Neural cell (in vitro differentiated cells): ENCODE data around the gene IGFL4. TPM values are rescaled to one million over a fixed set of nuclear protein-coding genes. Genes with fewer than 3 reads are reported as not detected.

Experiments used
- H2AFZ ChIP-seq: fragments of 200-600, 300-800 bp; sonication (generic), shearing (Covaris generic); 2 replicates; pipeline ENCODE4 v1.6.0; 2014; ENCODE audit warnings: low read depth, mild to moderate bottlenecking, antibody characterized with exemption, low read length, moderate library complexity
- H3F3A ChIP-seq: fragments of 200-600 bp; shearing (Covaris generic); 2 replicates; pipeline ENCODE4 v1.6.1; 2016; ENCODE audit warnings: mild to moderate bottlenecking, moderate library complexity, mixed read lengths, antibody characterized with exemption, low read length; ENCODE audit not compliant: insufficient read depth, poor library complexity, severe bottlenecking
- H3K27ac ChIP-seq: fragments of 200-600, 300-800 bp; sonication (generic), shearing (Covaris generic); 2 replicates; pipeline ENCODE4 v1.5.1; 2014; ENCODE audit warnings: mild to moderate bottlenecking, low read length, moderate library complexity
- H3K27me3 ChIP-seq: fragments of 300-800, 200-600 bp; sonication (generic), shearing (Covaris generic); 2 replicates; pipeline ENCODE4 v1.6.0; 2014; ENCODE audit warnings: mild to moderate bottlenecking, low read depth, low read length, moderate library complexity; ENCODE audit not compliant: insufficient read depth
- H3K36me3 ChIP-seq: fragments of 300-800, 200-600 bp; sonication (generic), shearing (Covaris generic); 2 replicates; pipeline ENCODE4 v1.5.1; 2014; ENCODE audit warnings: mild to moderate bottlenecking, antibody characterized with exemption, low read length, moderate library complexity; ENCODE audit not compliant: insufficient read depth
- H3K4me2 ChIP-seq: fragments of 300-800, 200-600 bp; sonication (generic), shearing (Covaris generic); 2 replicates; pipeline ENCODE4 v1.6.0; 2014; ENCODE audit warnings: mild to moderate bottlenecking, low read length
- H3K4me3 ChIP-seq: fragments of 300-800, 200-600 bp; sonication (generic), shearing (Covaris generic); 2 replicates; pipeline ENCODE4 v1.5.1; 2014; ENCODE audit warnings: mild to moderate bottlenecking, low read length, moderate library complexity
- H3K79me2 ChIP-seq: fragments of 200-600 bp; shearing (Covaris generic); replicated peaks from 2 replicates; pipeline ENCODE4 v1.6.0; 2014; ENCODE audit warnings: mild to moderate bottlenecking, low read length, moderate library complexity; ENCODE audit not compliant: insufficient read depth
- H3K9ac ChIP-seq: fragments of 300-800, 200-600 bp; sonication (generic), shearing (Covaris generic); 2 replicates; pipeline ENCODE4 v1.6.1; 2016; ENCODE audit warnings: mild to moderate bottlenecking, low read length, mixed read lengths
- H3K9me2 ChIP-seq: fragments of 200-600 bp; shearing (Covaris generic); 2 replicates; pipeline ENCODE4 v1.6.1; 2016; ENCODE audit warnings: mild to moderate bottlenecking, low read length, mixed read lengths; ENCODE audit not compliant: insufficient read depth
- H3K9me3 ChIP-seq: fragments of 200-600, 300-800 bp; sonication (generic), shearing (Covaris generic); 2 replicates; pipeline ENCODE4 v1.6.1; 2016; ENCODE audit warnings: mild to moderate bottlenecking, mixed run types, low read length, moderate library complexity, mixed read lengths
- H4K20me1 ChIP-seq: fragments of 200-600 bp; shearing (Covaris generic); 2 replicates; pipeline ENCODE4 v1.6.1; 2016; ENCODE audit warnings: mild to moderate bottlenecking, mixed run types; ENCODE audit not compliant: insufficient read depth
- EP300 ChIP-seq: fragments of 450-650 bp; conservative IDR thresholded peaks from 2 replicates; pipeline ENCODE4 v1.6.1; 2014; ENCODE audit warnings: antibody characterized with exemption, mild to moderate bottlenecking, moderate library complexity; ENCODE audit not compliant: poor library complexity, severe bottlenecking
- EZH2 ChIP-seq: fragments of 200-600, 300-800 bp; shearing (Covaris generic), sonication (generic); IDR thresholded peaks from 2 replicates; pipeline ENCODE4 v1.6.1; 2014; ENCODE audit warnings: antibody characterized with exemption, low read length, borderline replicate concordance, mild to moderate bottlenecking; ENCODE audit not compliant: insufficient read depth, poor library complexity, severe bottlenecking
- MXI1 ChIP-seq: fragments of 450-650 bp; conservative IDR thresholded peaks from 2 replicates; pipeline ENCODE4 v1.6.1; 2014; ENCODE audit warnings: antibody characterized with exemption, mild to moderate bottlenecking; ENCODE audit not compliant: poor library complexity, severe bottlenecking
- POLR2AphosphoS5 ChIP-seq: IDR thresholded peaks from 2 replicates; pipeline ENCODE4 v1.6.1; 2012
- RAD21 ChIP-seq: fragments of 450-650 bp; conservative IDR thresholded peaks from 2 replicates; pipeline ENCODE4 v1.6.1; 2014; ENCODE audit warnings: antibody characterized with exemption, mild to moderate bottlenecking, moderate library complexity
- SMC3 ChIP-seq: fragments of 450-650 bp; conservative IDR thresholded peaks from 2 replicates; pipeline ENCODE4 v1.6.1; 2014; ENCODE audit warnings: antibody characterized with exemption, mild to moderate bottlenecking, moderate library complexity; ENCODE audit not compliant: poor library complexity
- TAF1 ChIP-seq: IDR thresholded peaks from 2 replicates; pipeline ENCODE4 v1.6.1; 2012; ENCODE audit warnings: low read depth
- polyA plus RNA-seq: library from polyadenylated mRNA; depleted of rRNA; stranded (reverse); fragments of >200 nt; gene quantifications from 2 replicates; pipeline ENCODE4 v1.2.3, GENCODE V29; 2014
- TF ChIP-seq, protein P1 (sequence below): fragments of 450-650 bp; IDR thresholded peaks from 2 replicates; pipeline ENCODE4 v1.5.1; 2014; ENCODE audit warnings: antibody characterized with exemption, mild to moderate bottlenecking, moderate library complexity; ENCODE audit not compliant: poor library complexity, severe bottlenecking
- TF ChIP-seq, protein P2 (sequence below): IDR thresholded peaks from 2 replicates; pipeline ENCODE4 v1.6.1; 2012; ENCODE audit warnings: borderline replicate concordance

The IGFL4 gene
- polyA plus RNA-seq, 1 donor from 2014 or later, result 5.2 TPM

DNA sequence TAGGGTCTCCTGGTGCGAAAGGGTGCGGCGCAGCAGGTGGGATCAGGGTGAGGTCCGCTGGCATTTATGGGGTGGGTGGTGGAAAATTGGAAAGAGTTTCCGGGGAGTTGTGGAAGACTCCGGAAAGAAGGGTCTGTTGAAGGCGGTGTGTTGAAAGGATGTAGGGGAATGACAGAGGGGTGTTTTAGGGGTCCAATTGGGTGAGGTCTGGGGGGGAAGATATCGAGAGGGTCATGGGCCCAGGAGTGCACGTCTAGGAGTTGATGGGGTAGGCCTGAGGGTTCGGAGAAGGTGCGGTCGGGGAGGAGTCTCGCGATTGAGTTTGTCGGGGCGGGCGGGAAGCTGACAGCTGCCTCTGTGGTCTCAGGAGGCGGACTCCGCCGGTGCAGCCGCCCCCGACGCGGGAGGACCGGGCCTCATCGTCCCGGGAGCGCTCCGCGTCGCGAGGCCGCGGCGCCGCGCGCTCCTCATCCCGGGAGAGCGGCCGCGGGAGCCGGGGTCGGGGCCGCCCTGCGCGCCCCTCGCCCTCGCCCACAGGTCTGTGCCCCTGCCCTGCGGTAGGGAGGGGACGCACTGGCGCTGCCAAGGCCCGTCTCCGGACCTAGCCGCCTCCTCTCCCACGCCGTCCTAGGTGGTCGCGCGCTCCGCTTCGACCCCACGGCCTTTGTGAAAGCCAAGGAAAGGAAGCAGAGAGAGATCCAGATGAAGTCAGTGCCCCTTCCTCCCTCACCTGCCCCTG, 24.9 kb downstream of the IGFL4 start:
- no peaks in the 10 kb centered on the region for H3K79me2 ChIP-seq
- no peak overlapping the region for H3K27ac ChIP-seq
- H3K4me2 ChIP-seq, result no peak overlapping the region
- H3K27me3 ChIP-seq, result peaks cover 20% of the 10 kb centered on the region
- H3K36me3 ChIP-seq, result no peaks in the 10 kb centered on the region
- H3F3A ChIP-seq, result no peaks in the 10 kb centered on the region
- no peak for TF ChIP-seq MXI1
- no peak for TF ChIP-seq SMC3
- no peak for TF ChIP-seq EZH2
- H3K9me2 ChIP-seq, result no peaks in the 10 kb centered on the region
- peak overlapping the region; percentile 44 for H3K9ac ChIP-seq
- no peaks in the 10 kb centered on the region for H4K20me1 ChIP-seq
- H3K9me3 ChIP-seq, result no peaks in the 10 kb centered on the region
- H3K4me3 ChIP-seq, result peak overlapping the region; percentile 63
- no peak overlapping the region for H2AFZ ChIP-seq

GRCh38 chr19:46014941-46015686, 25.7 kb downstream of the IGFL4 start:
- Histone ChIP-seq H3K9me3 (no peaks in the 10 kb centered on the region), H3K27ac (no peak overlapping the region), H4K20me1 (no peaks in the 10 kb centered on the region), H3K79me2 (no peaks in the 10 kb centered on the region), H2AFZ (no peak overlapping the region), H3K9me2 (no peaks in the 10 kb centered on the region), H3K4me3 (peak overlapping the region; percentile 63), H3K9ac (peak overlapping the region; percentile 44), H3K4me2 (no peak overlapping the region), H3F3A (no peaks in the 10 kb centered on the region), H3K36me3 (no peaks in the 10 kb centered on the region), H3K27me3 (peaks cover 20% of the 10 kb centered on the region)
- no peak for TF ChIP-seq MXI1
- TF ChIP-seq SMC3, result peak; percentile 38
- TF ChIP-seq, protein P1, sequence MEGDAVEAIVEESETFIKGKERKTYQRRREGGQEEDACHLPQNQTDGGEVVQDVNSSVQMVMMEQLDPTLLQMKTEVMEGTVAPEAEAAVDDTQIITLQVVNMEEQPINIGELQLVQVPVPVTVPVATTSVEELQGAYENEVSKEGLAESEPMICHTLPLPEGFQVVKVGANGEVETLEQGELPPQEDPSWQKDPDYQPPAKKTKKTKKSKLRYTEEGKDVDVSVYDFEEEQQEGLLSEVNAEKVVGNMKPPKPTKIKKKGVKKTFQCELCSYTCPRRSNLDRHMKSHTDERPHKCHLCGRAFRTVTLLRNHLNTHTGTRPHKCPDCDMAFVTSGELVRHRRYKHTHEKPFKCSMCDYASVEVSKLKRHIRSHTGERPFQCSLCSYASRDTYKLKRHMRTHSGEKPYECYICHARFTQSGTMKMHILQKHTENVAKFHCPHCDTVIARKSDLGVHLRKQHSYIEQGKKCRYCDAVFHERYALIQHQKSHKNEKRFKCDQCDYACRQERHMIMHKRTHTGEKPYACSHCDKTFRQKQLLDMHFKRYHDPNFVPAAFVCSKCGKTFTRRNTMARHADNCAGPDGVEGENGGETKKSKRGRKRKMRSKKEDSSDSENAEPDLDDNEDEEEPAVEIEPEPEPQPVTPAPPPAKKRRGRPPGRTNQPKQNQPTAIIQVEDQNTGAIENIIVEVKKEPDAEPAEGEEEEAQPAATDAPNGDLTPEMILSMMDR, result peak; percentile 35
- TF ChIP-seq TAF1, result no peak
- no peak for TF ChIP-seq EZH2
- no peak for TF ChIP-seq POLR2AphosphoS5
- TF ChIP-seq, protein P2, sequence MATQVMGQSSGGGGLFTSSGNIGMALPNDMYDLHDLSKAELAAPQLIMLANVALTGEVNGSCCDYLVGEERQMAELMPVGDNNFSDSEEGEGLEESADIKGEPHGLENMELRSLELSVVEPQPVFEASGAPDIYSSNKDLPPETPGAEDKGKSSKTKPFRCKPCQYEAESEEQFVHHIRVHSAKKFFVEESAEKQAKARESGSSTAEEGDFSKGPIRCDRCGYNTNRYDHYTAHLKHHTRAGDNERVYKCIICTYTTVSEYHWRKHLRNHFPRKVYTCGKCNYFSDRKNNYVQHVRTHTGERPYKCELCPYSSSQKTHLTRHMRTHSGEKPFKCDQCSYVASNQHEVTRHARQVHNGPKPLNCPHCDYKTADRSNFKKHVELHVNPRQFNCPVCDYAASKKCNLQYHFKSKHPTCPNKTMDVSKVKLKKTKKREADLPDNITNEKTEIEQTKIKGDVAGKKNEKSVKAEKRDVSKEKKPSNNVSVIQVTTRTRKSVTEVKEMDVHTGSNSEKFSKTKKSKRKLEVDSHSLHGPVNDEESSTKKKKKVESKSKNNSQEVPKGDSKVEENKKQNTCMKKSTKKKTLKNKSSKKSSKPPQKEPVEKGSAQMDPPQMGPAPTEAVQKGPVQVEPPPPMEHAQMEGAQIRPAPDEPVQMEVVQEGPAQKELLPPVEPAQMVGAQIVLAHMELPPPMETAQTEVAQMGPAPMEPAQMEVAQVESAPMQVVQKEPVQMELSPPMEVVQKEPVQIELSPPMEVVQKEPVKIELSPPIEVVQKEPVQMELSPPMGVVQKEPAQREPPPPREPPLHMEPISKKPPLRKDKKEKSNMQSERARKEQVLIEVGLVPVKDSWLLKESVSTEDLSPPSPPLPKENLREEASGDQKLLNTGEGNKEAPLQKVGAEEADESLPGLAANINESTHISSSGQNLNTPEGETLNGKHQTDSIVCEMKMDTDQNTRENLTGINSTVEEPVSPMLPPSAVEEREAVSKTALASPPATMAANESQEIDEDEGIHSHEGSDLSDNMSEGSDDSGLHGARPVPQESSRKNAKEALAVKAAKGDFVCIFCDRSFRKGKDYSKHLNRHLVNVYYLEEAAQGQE, result no peak
- peak; percentile 46 for TF ChIP-seq RAD21
- peak; percentile 11 for TF ChIP-seq EP300
